HG02759 (cell line): Measurements from ENCODE around the gene CCDC88C.
"Not testable (repeated sequence)": the region's sequence is repeated elsewhere in the genome, so short reads cannot be mapped to it uniquely, and the experiment has no call there.

ENCODE experiments used
- ATAC-seq: cut with Tn5 transposase; IDR thresholded peaks from one replicate; pipeline ENCODE4 v1.9.1; 2021; ENCODE audit warnings: mild to moderate bottlenecking, moderate library complexity; ENCODE audit not compliant: unreplicated experiment

The CCDC88C gene

DNA sequence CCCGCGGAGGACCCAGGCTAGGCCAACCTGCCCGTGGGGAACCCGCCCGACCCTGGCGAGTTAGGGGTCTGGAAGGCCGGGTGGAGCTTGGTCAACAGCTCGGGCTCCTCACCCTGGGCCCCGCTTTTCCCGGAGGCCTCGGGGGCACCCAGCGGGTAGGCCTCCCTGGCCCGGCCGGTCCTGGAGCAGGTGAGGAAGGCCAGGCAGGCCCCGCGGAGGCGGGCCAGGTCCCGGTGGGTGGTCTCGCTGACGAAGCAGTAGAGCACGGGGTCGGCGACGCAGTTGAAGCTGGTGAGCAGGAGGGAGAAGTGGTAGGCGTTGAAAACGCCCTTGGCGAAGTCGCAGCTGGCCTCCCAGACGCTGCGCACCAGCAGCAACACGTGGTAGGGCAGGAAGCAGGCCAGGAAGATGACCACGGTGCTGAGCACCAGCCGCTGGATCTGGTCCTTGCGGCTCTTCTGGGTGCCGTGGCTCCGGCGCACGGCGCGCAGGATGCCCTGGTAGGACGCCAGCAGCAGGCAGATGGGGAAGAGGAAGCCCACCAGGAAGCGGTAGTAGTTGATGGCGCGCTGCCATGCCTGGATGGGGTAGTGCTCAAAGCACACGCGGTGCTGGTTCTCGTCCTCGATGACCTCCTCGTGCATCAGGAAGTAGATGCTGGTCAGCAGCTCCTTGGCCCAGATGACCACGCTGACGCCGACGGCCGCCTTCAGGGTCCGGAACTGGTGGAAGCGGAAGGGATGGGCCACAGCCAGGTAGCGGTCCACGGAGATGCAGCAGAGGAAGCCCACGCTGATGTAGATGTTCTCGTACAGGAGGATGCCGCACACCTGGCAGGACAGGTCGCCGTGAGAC, 183.5 kb downstream of the CCDC88C start:
- ATAC-seq = no peak

DNA sequence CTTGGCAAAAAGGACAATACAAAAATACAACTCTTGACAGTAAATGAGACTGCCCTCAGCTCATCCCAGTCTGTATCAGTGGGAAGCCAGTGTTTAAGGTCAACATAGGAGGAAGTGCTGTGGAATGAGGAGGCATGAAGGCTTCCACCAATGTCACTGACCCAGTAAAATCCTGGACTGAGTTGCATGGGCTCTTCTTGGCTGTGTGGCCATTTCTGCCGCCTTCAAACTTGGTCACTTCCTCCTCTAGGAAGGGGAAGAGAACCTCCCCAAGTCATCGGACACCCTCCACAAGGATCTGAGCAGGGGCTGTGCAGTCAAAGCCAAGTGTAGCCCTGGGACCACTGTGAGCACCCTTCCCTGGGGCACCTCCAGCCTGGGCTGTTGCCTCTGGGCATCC, 185.0 kb downstream of the CCDC88C start:
- no peak for ATAC-seq

DNA sequence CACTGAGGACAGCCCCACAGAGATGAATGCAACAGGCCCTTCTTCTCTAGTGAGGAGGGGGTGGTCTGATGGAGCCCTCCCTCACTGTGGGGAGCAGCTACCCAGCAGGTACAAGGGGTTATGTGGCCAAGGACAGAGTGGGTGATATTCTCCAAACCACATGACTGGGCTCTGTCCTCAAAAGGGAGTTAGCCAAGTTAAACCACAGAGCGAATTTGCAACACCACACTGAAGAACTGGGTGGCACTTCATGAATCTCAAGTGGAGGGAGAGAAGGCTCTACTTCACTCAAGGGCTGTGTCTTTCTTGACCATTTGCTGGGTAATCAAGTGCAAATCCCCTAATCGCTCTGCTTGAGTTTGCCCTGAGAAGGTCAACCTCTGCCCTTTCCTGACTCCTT, 185.6 kb downstream of the CCDC88C start:
- no peak for ATAC-seq

DNA sequence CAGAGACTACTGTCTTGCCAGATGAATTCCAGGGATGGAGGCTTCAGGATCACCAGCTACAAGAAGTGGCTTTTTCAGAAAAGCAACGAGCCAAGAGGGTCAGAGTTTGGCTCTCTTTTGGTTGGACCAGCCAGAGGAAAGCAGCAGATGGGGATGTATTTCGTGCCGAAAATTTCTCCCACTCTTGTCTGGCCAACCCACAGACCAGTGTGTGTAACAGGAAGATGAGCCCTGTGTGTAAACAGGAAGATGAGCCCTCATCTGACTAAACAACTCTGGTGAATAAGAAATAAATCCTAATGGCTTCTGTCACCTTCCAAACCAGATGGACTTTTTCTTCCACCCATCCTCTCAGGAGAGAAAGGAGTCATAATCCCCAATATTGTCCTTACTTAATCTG, 186.2 kb downstream of the CCDC88C start:
- ATAC-seq = no peak

DNA sequence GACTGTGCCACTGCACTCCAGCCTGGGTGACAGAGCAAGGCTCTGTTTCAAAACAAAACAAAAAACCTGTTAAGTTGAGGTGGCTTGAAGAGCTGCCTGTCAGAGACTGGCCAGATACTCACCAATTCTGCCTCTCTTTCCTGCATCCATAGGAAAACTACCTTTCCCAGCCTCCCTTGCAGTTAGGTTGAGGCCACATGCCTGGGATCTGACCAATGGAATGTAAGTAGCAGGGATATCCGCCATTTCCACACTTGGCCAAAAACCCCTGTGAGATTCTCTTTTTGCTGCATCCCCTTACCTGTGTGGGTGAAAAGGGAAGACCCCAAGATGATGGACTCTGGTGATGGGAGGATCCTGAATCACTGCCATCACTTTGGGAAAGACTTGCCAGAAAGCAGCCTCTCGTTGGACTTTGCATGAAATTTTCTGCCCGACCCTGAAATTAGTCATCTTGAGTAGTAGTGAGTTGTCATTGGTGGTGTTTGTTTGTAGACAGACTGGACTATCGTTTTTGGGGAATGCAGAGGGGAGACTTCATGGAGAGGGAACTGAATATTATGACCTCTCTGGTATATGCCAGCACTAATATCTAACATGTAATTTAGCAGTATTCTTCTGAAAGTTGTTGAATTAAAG, 187.1 kb downstream of the CCDC88C start:
- no peak for ATAC-seq

DNA sequence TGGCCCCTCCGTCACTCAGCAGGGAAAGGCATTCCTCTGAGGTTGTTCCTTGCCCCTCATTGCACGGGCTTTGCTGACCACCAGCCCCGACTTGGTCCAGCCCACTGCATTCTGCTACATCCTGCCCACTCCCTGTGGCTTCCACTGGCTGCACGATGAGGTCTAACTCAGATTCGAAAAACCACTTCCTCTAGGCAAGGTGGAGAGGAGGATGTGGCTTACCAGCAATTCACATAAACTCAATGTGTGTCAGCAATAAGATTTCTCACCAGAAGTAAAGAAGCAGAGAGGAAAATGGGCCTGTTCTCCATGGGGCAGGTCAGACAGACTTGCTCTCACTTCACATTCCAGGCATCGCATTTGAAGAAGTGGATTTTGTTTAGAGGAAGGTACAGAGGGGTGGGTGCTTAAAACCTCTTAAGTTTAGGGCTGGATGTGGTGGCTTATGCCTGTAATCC, 187.8 kb downstream of the CCDC88C start:
- ATAC-seq = peak; percentile 70

DNA sequence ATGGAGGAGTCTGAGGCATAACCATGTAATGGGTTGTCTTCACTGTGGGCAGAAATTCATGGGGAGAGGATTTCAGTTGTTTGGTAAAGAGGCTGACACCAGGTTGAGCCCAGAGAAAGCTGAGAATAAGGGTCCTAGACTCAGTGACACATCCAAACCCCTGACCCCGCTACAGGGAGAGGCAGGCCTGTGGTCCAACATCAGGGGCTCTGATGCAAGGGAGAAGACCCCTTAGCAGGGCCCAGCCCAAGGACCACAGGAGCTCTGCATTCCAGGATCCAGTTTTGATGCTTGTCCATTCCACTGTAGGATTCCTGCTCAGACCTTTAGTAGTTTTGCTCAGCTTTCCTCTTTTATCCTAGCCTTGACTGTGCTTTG, 188.6 kb downstream of the CCDC88C start:
- ATAC-seq = no peak

DNA sequence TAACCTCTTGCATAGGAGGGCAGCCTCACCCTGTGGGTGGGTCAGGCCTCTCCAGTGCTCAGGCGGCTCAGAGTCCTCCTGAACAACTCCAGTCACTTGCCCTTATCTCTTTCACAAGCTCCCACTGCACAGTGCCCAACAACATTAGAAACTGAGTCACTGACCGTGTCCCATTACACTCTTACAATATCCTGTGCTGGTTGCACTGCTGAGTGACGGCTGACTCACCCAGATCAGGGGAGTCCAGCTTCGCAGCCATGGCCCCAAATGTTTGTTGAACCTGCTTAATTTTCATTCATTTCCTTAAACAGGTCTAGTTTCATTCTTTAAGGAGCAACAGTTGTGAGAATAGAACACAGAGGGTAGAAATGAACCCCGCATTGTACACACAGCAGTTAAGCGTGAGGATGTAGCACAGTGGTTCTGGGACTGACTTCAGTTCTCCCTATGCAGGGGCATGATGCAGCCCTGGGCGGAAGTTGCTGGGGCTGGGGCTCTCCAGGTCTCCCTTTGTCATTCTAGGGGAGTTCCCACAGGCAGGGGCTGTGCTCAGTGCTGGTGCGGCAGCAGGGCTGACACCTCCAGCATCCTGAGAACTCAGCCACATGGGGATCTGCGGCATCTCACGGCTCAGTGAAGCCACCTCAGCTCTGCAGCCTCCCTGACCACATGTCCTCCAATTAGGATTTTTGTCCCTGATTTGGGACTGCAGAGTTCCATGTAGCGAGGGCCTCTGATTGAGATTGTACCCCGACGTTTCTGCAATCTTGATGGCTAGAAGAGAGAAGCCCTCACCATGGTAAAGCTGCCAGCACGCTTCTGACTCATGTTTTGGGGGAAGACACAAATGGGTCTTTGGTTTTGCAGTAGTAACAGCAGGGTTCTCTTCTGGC, 189.3 kb downstream of the CCDC88C start:
- peak; percentile 89 for ATAC-seq

DNA sequence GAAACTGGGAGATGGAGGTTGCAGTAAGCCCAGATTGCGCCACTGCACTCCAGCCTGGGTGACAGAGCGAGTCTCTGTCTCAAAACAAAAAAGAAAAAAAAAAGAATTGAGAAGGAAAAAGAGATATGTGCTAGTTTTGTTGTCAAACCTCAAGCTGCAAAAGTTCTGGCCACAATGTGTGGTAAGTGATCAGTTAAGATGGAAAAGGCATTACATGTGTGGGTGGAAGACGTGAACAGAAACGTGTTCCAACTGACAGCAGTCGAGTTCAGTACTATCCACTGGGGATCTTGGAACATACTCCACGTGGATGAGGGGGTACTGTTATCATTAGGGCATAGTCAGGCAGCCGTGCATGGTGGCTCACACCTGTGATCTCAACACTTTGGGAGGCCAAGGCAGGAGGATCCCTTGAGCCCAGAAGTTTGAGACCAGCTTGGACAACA, 190.4 kb downstream of the CCDC88C start:
- no peak for ATAC-seq

DNA sequence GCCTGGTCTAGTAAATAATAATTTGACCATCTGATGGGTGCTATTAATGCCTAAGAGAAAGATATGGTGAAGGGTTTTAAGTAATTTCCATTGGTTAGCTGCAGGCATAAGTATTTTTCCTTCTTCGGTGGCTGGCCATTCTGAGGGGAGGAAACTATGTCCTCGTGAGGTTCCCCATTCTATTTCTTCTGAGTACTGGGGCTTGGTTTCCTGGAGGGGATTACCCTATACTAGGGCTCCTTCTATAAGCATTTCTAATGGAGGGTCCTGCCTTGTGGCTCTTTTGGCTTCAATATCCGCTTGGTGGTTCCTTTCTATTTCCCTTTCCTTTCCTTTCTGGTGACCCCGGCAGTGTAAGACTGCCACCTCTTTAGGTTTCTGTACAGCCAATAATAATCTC, 191.3 kb downstream of the CCDC88C start:
- not testable (repeated sequence) for ATAC-seq

DNA sequence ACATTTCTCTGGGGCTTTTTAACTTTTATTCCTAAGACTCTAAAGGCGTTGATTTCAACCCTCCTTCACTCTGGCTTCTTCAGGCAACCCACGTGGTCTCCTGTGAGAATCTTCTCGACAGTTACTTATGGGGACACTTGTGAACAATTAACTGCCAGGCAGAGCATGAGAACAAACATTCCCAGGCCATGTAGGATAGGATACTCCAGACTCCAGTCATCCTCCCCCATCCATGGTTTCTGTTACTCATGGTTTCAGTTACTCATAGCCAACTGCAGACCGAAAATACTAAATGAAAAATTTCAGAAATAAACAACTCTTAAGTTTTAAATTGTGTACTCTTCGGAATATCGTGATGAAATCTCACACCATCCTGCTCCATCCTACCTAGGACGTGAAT, 192.6 kb downstream of the CCDC88C start:
- no peak for ATAC-seq

DNA sequence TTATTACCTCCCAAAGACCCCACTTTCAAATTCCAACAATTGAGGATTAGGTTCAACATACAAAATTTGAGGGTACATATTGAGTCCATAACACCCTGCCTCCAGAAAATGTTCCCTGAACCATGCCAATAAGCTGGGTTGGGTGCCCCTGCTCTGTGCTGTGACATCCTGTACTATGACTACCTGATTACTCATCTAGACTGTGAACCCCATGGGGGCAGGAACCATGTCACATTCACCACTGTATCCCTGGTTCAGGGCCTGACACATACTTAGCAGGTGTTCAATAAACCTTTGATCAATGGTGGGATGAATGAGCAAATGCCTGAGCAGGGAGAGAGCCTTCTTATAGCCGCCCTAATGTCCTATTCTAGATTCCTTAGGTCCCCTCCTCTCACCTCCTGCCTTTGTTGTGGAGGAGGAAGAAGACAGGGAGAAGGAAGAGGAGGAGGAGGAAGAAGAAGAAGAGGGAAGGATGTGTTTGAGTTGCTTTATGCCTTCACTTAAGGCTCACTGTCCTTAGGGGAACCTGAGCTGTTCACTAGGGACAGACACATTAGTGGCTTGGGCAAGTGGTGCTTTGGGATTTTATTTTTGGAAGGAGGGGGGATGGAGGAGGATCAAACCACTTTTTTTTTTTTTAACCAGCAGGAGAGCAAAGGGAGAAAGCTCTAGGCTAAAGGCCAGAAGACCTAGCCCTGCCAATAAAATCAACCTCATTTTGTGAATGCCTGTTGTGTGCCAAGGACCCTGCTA, 194.4 kb downstream of the CCDC88C start:
- no peak for ATAC-seq
